Heart left ventricle (tissue), 16 donors: ENCODE results near the gene DUSP10. TPM values are rescaled to one million over a fixed set of nuclear protein-coding genes. Genes with fewer than 3 reads are reported as not detected.

Source experiments
- ATAC-seq, 4 donors: fragments of 200-7000 bp; cut with Tn5 transposase; one replicate each; pipeline ENCODE4 v1.9.1; 2020 to 2022; ENCODE audit warnings: moderate library complexity in 4 of 4, mild to moderate bottlenecking in 3 of 4, moderate number of reproducible peaks in 1 of 4
- DNase-seq, 5 donors: peaks; one replicate each; pipeline ENCODE4 v3.0.0-alpha.2; 2020
- H3K27ac ChIP-seq, 12 donors: fragments of 200-600 bp; sonication (generic) in 4 of 12; one replicate each; pipeline versions ENCODE4 v1.5.0 to v1.8.0; 2016 to 2022; ENCODE audit warnings: mild to moderate bottlenecking in 2 of 12
- H3K27me3 ChIP-seq, 9 donors: fragments of 200-600 bp; sonication (generic) in 2 of 9; one replicate each; pipeline versions ENCODE4 v1.5.1 to v1.8.0; 2016 to 2022; ENCODE audit warnings: mild to moderate bottlenecking in 3 of 9
- H3K36me3 ChIP-seq, 9 donors: fragments of 200-600 bp; sonication (generic) in 2 of 9; one replicate each; pipeline versions ENCODE4 v1.5.0 to v1.8.0; 2018 to 2022; ENCODE audit warnings: mild to moderate bottlenecking in 2 of 9
- H3K4me1 ChIP-seq, 12 donors: fragments of 200-600 bp; sonication (generic) in 4 of 12; one replicate each; pipeline versions ENCODE4 v1.5.0 to v1.8.0; 2016 to 2022; ENCODE audit warnings: mild to moderate bottlenecking in 3 of 12
- H3K4me3 ChIP-seq, 12 donors: fragments of 200-600 bp; sonication (generic) in 4 of 12; one replicate each; pipeline versions ENCODE4 v1.5.0 to v1.8.0; 2017 to 2022; ENCODE audit warnings: mild to moderate bottlenecking in 9 of 12, moderate library complexity in 4 of 12
- H3K9me3 ChIP-seq, 12 donors: fragments of 200-600 bp; sonication (generic) in 4 of 12; one replicate each; pipeline versions ENCODE4 v1.5.0 to v1.8.0; 2016 to 2022; ENCODE audit warnings: mild to moderate bottlenecking in 1 of 12
- CTCF ChIP-seq, 12 donors: fragments of 200-600 bp; sonication (generic) in 4 of 12; IDR thresholded peaks; one replicate each; pipeline versions ENCODE4 v1.5.0 to v1.8.0; 2018 to 2022; ENCODE audit warnings: antibody characterized with exemption in 12 of 12, mild to moderate bottlenecking in 5 of 12
- POLR2A ChIP-seq, 2 donors: fragments of 450-650 bp; IDR thresholded peaks; one replicate each; pipeline ENCODE4 v1.6.1; 2017; ENCODE audit warnings: antibody characterized with exemption in 2 of 2, mild to moderate bottlenecking in 2 of 2, moderate library complexity in 2 of 2
- WGBS, 4 donors: extraction: QIAGEN DNeasy Blood & Tissue Kit in 2 of 4; methylation state at CpG; one replicate each; pipeline versions ENCODE4 v1.1.5 to v1.1.7; 2013 to 2018; 5-methylcytosine and 5-hydroxymethylcytosine counted together
- intact Hi-C, 10 donors: fragments of 100-400 bp; cut with DNase I; formaldehyde crosslinking; loops; one replicate each; pipeline versions ENCODE4 v1.11.1 to v1.14.2; 2022
- polyA plus RNA-seq, 2 donors: library from polyadenylated mRNA; stranded (reverse); fragments of 200-250 nt; gene quantifications; one replicate each; pipeline ENCODE4 v1.2.3, GENCODE V29; 2013
- total RNA-seq, 9 donors: library from RNA; depleted of rRNA in 2 of 9; stranded (reverse); fragments of >200 nt in 2 of 9; fragmentation: NEBNext Ultra II Directional in 3 of 9; extraction: Animal tissue kit (Norgen Biotek cat#: 25700) in 3 of 9; gene quantifications; one replicate each; pipeline versions ENCODE4 v1.1.0 to v1.2.4, GENCODE V29; 2016 to 2023
- donor health status: ischemic (EF 13 %, LVEDD 7.1; RV severe dilation, severe dysfunction).
- donor health status: healthy with polysubstance abuse.
- donor health status: DM: no; HTN: yes; CAD: no.
- donor health status: DM: no; HTN: no; CAD: no.
- donor health status: ischemic (EF 25% LVEDD 6.9; RV normal size, moderate dysfunction).
- donor health status: ischemic (EF 25% LVEDD 5.7; RV mildly dilated, moderate dysfunction).
- donor health status: healthy.
- donor health status: DM: yes; HTN: yes; CAD: no.
- donor health status: ischemic (EF 35%, LVEDD 5.7; RV mildly dilated, moderate dysfunction).
- donor health status: nonischemic (EF 11% LVEDD 7.7; RV severe dilation, severe dysfunction).
- donor health status: DM: yes; HTN: yes; CAD: no.
- donor health status: PGD.
- donor health status: ischemic (EF 29% LVEDD 5.4; RV normal size, mild dysfunction).
- donor health status: nonischemic (EF 23%, LVEDD 6.1; RV moderate dilation, normal function).

Gene DUSP10
- total and polyA plus RNA-seq, 11 donors = 2.2 to 7.1 (median 3.9) TPM

DNA sequence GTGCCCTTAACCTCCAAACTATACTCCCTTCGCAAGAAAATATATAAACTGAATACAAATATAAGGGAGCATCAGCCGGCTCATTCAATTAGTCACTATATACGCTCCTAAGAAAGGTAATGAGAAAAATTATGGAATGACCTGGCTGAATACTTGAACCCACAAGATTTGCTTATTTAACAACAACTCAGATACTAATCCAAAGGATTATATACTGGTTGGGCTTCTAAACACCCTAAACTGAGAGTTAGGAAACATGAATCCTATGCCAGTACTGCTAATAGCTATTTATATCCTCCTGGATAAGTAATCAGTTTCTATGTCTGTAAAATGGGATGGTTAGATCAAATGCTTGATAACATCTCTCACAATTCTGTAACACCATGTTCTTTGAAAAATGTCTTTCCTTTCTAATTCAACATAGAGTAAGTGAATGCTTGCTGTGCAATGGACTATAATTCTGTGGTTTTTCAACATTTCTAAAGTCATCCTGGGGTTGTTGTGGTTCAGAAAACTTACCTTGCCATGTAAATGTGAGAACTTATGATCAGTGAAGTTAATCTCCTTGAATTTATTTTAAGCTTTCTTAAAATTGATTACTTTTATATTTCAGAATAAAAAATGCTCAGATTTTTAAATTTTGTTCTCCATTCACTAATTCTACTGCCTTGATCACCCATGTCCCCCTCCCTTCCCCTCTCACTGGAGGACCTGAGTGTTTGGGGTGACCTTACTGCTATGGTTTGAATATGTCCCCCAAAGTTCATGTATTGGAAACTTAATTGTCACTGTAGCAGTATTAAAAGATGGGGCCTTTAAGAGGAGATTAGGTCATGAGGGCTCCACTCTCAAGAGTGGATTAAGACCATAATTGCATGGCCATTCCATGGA lies 14.5 kb downstream of the DUSP10 start:
- ATAC-seq = no peak

DNA sequence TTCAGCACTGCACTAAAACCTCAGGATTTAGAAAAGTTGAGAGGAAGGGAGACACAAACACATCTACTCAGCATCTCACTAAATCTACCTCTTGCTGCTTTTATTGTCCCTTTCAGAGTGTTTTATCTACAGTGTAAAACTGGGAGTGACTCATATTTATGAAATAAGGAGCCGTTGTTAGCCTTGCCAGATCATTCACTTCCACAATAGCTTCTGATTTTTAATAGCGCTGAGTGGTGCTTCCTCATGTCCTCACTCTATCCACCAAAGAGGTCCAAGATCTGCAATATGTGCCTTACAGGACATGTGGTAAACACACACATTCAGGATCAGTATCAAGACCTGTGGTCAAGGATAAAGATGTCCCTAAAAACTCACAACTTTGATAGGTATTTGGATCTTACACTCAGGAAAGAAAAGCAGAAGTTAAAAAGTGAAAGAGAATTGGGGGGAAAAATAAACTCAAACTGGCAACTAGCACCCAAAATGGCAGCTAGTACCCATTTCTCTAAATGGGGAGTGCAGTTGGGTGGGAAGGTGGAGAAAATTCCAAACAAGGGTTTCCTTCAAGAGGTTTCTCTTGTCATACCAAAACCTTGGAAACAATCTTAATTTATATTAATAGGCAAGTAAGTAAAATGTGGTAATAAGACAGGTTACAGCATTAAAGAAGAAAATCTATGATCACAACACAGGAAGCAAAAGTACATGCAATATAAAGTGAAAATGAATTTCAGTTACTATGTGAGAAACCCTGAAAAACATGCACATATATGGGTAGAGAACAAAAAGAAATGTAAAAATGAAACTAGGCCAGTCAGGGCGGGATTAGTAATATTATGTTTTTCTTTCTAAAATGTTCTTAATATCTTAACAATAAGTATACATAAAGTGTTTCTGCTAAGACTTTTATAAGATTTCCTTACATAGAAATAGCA lies 15.9 kb downstream of the DUSP10 start:
- no peaks in the 10 kb centered on the region for H3K36me3 ChIP-seq
- intact Hi-C loops = no loop called here
- no peaks in the 10 kb centered on the region for H3K27me3 ChIP-seq
- 64 to 71% (median 67%) methylated on average over 3 of the region's 3 CpGs for WGBS, 4 donors
- H3K9me3 ChIP-seq = peaks cover 0 to 6% (median 0%) of the 10 kb centered on the region in 12 donors
- H3K4me1 ChIP-seq = peaks cover 0 to 90% (median 22%) of the 10 kb centered on the region in 12 donors
- no peak for TF ChIP-seq POLR2A (IDR thresholded peaks at IDR 0.05)
- no peak for TF ChIP-seq CTCF (IDR thresholded peaks at IDR 0.05)
- ATAC-seq (peak in 2 of 4 donors; percentile 57 to 64), DNase-seq (no peak)
- H3K27ac ChIP-seq = peak overlapping the region in 3 of 12 donors; percentile 28 to 81 (median 69)
- H3K4me3 ChIP-seq = peak overlapping the region in 1 of 12 donors; percentile 23

More for the DNA sequence above, 14.5 kb downstream of the DUSP10 start:
- H3K9me3 ChIP-seq = peaks cover 0 to 6% (median 0%) of the 10 kb centered on the region in 12 donors
- no peaks in the 10 kb centered on the region for H3K36me3 ChIP-seq
- peaks cover 0 to 77% (median 20%) of the 10 kb centered on the region in 12 donors for H3K4me1 ChIP-seq
- H3K4me3 ChIP-seq = no peak overlapping the region
- no peaks in the 10 kb centered on the region for H3K27me3 ChIP-seq
- no peak for DNase-seq
- intact Hi-C loops = no loop called here
- 94 to 98% (median 96%) methylated on average over 3 of the region's 3 CpGs for WGBS, 4 donors
- H3K27ac ChIP-seq = peak overlapping the region in 2 of 12 donors; percentile 56 to 81
- TF ChIP-seq CTCF (IDR thresholded peaks at IDR 0.05) (no peak), POLR2A (IDR thresholded peaks at IDR 0.05) (no peak)

DNA sequence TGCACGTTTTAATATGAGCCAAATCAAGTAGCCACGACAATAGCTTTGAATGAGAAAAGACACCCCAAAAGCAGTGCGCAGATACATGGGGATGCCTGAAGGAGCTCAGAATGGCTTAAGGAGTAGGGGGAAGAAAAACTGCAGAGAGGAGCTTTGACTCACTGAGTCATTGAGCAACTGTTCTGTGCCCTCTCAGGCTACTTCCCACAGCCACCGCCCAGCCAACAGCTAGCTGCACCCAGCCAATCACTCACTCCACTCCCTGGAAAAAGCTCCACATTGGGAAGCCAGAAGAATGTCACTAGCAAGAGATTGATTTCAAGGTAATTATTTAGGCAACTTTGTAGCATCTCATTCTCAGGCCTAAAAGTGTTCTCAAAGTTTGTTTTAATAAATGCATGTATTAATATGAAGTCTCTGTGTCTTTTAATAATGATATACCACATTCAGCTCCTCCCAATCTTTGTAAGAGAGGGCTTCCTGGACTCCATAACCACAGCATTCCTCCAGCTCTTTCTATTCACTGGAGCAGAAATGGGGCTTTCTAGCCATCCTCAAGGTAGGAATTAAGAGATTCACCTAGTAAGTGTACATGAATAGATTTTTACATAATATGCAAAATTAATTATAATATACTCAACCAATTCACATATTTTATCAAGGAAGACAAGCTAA lies 16.8 kb downstream of the DUSP10 start:
- DNase-seq = peak in 2 of 5 donors; percentile 43 to 61
- TF ChIP-seq CTCF (IDR thresholded peaks at IDR 0.05) (no peak), POLR2A (IDR thresholded peaks at IDR 0.05) (no peak)
- H3K4me1 ChIP-seq = peaks cover 0 to 94% (median 22%) of the 10 kb centered on the region in 12 donors
- H3K9me3 ChIP-seq = peaks cover 0 to 6% (median 0%) of the 10 kb centered on the region in 12 donors
- peak overlapping the region in 2 of 12 donors; percentile 69 to 81 for H3K27ac ChIP-seq
- H3K27me3 ChIP-seq = no peaks in the 10 kb centered on the region
- ATAC-seq = peak in 3 of 4 donors; percentile 48 to 84 (median 75)
- no peak overlapping the region for H3K4me3 ChIP-seq
- intact Hi-C loops = no loop called here
- WGBS, 4 donors = 85 to 91% (median 88%) methylated on average over 4 of the region's 4 CpGs
- H3K36me3 ChIP-seq = no peaks in the 10 kb centered on the region
